ENCODE data around the gene HSD17B3.
"Not testable (repeated sequence)": the region's sequence is repeated elsewhere in the genome, so short reads cannot be mapped to it uniquely, and the experiment has no call there.

HSD17B3 gene

GRCh38 chr9:96309850-96310249 is 7.9 kb upstream of the HSD17B3 start:
- in situ Hi-C loops (cut with HindIII; ENCODE audit: low sequenced_read_pairs) = no loop called here
- no peak for TF ChIP-seq CTCF (IDR thresholded peaks at IDR 0.05; ENCODE audit: low read depth, low read length)
- no peak overlapping the region for H3K4me3 ChIP-seq (ENCODE audit: low read depth, low read length)
- no peak for DNase-seq (ENCODE audit: low read depth, low spot score)

GRCh38 chr9:96306958-96307357 is 5.0 kb upstream of the HSD17B3 start:
- DNase-seq (ENCODE audit: low read depth, low spot score); H3K4me3 ChIP-seq (ENCODE audit: low read depth, low read length); in situ Hi-C loops (cut with HindIII; ENCODE audit: low sequenced_read_pairs): not testable (repeated sequence)

GRCh38 chr9:96305171-96305570 is 3.2 kb upstream of the HSD17B3 start:
- TF ChIP-seq CTCF (IDR thresholded peaks at IDR 0.05; ENCODE audit: low read depth, low read length) = no peak
- DNase-seq (ENCODE audit: low read depth, low spot score) = no peak
- in situ Hi-C loops (cut with HindIII; ENCODE audit: low sequenced_read_pairs) = no loop called here
- H3K4me3 ChIP-seq (ENCODE audit: low read depth, low read length) = no peak overlapping the region

- TF ChIP-seq CTCF (IDR thresholded peaks at IDR 0.05; ENCODE audit: low read depth, low read length) = no peak
- no peak overlapping the region for H3K4me3 ChIP-seq (ENCODE audit: low read depth, low read length)
- DNase-seq (ENCODE audit: low read depth, low spot score) = no peak
- in situ Hi-C loops (cut with HindIII; ENCODE audit: low sequenced_read_pairs) = no loop called here
Measured at GRCh38 chr9:96304230-96304629, 2.3 kb upstream of the HSD17B3 start.

- DNase-seq (ENCODE audit: low read depth, low spot score) = peak; percentile 39
- no peak for TF ChIP-seq CTCF (IDR thresholded peaks at IDR 0.05; ENCODE audit: low read depth, low read length)
- no peak overlapping the region for H3K4me3 ChIP-seq (ENCODE audit: low read depth, low read length)
- in situ Hi-C loops (cut with HindIII; ENCODE audit: low sequenced_read_pairs) = no loop called here
Measured at GRCh38 chr9:96299823-96300222, 2.2 kb downstream of the HSD17B3 start.

GRCh38 chr9:96294159-96294545 is 7.8 kb downstream of the HSD17B3 start:
- in situ Hi-C loops (cut with HindIII; ENCODE audit: low sequenced_read_pairs) = no loop called here
- no peak for TF ChIP-seq CTCF (IDR thresholded peaks at IDR 0.05; ENCODE audit: low read depth, low read length)
- no peak for DNase-seq (ENCODE audit: low read depth, low spot score)
- no peak overlapping the region for H3K4me3 ChIP-seq (ENCODE audit: low read depth, low read length)

GRCh38 chr9:96293498-96294158 is 8.3 kb downstream of the HSD17B3 start:
- in situ Hi-C loops (cut with HindIII; ENCODE audit: low sequenced_read_pairs) = no loop called here
- DNase-seq (ENCODE audit: low read depth, low spot score) = peak; percentile 17
- H3K4me3 ChIP-seq (ENCODE audit: low read depth, low read length) = no peak overlapping the region
- no peak for TF ChIP-seq CTCF (IDR thresholded peaks at IDR 0.05; ENCODE audit: low read depth, low read length)
